Epithelial cell of proximal tubule (primary cell): Measurements from ENCODE around the gene DDHD1. TPM values are rescaled to one million over a fixed set of nuclear protein-coding genes. Genes with fewer than 3 reads are reported as not detected.

Experiments used
- DNase-seq: peaks from one replicate; pipeline ENCODE4 v3.0.0-alpha.2; 2011; ENCODE audit warnings: low read depth
- H3K4me3 ChIP-seq: 2 replicates; pipeline ENCODE4 v1.5.1; 2011; ENCODE audit warnings: low read depth, mild to moderate bottlenecking, low read length
- total RNA-seq: library from RNA; depleted of rRNA; stranded (reverse); fragments of >200 nt; gene quantifications from 2 replicates; pipeline ENCODE4 v1.2.3, GENCODE V29; 2015
- TF ChIP-seq, protein P1 (sequence below): conservative IDR thresholded peaks from 2 replicates; pipeline ENCODE4 v1.5.1; 2012; ENCODE audit warnings: low read depth, mild to moderate bottlenecking, low read length

DDHD1 gene
- total RNA-seq, 1 donor from 2014 or later, result 4.1 TPM

DNA sequence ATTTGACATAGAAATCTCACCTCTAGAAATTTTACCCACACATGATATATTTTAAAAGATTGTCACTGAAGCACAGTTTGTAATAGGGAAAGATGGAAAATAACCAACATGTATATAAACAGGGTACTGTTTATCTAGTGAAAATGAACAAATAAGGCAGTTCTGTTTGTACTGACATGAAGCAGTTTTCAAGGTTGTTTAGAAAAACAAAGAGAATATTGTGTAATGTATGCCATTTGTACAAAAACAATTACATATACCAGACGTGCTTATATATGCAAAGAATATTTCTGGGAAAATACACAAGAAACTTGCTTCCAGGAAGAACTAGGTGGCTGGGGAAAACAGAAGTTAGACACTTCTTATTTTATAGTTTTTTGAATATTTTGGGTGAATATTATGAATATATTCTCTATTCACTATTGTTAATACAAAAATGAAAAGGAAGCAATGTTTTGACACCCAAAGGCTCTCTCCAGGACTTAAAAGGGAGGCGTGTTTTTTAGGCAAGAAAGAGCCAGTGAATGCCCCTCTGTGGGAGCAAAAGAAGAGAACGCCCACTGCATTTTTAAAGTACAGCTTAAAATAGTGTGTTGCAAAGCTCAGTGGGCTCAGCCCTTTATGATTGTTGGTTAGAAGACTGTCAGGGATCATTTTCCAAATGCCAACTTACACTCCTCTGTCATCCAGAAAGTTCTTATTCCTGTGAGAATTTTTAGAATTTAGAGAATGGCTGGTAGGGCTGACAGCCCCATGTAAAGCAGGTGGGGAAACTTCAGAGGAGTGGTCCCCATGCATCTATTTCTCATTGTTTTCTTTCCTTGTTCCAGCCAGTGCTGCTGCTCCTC lies 142.7 kb downstream of the DDHD1 start:
- no peak for DNase-seq
- TF ChIP-seq, protein P1, sequence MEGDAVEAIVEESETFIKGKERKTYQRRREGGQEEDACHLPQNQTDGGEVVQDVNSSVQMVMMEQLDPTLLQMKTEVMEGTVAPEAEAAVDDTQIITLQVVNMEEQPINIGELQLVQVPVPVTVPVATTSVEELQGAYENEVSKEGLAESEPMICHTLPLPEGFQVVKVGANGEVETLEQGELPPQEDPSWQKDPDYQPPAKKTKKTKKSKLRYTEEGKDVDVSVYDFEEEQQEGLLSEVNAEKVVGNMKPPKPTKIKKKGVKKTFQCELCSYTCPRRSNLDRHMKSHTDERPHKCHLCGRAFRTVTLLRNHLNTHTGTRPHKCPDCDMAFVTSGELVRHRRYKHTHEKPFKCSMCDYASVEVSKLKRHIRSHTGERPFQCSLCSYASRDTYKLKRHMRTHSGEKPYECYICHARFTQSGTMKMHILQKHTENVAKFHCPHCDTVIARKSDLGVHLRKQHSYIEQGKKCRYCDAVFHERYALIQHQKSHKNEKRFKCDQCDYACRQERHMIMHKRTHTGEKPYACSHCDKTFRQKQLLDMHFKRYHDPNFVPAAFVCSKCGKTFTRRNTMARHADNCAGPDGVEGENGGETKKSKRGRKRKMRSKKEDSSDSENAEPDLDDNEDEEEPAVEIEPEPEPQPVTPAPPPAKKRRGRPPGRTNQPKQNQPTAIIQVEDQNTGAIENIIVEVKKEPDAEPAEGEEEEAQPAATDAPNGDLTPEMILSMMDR, result no peak
- no peak overlapping the region for H3K4me3 ChIP-seq

DNA sequence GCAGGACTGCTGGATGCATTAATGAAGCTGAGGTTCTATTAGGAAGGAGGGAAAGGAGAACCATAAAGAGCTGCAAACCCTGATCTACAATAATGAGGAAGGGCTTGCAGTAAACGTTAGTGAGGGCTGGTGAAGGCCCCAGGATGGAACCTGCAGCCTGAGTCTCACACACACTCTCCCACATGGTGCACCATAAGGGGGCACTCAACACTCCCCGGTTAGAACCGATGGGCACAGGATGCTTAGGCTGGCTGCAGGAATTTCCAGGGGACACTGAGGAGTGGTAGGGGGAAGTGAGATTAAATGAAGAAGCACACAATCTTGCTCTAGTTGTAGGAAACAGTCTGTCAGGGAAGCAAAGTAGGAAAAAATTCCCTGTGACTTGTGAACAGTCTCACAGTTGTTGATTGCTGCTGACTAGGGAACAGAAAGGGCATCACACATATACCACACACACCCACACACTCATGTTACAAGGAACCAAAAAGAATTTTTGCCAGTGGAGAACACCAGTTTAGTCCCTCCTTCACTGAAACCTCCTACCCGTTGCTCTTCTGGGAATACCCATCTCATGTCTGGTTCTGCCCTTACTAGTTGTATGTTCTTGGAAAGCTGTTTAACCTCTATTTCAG lies 146.1 kb downstream of the DDHD1 start:
- H3K4me3 ChIP-seq, result no peak overlapping the region
- TF ChIP-seq, protein P1, result no peak
- DNase-seq, result no peak

DNA sequence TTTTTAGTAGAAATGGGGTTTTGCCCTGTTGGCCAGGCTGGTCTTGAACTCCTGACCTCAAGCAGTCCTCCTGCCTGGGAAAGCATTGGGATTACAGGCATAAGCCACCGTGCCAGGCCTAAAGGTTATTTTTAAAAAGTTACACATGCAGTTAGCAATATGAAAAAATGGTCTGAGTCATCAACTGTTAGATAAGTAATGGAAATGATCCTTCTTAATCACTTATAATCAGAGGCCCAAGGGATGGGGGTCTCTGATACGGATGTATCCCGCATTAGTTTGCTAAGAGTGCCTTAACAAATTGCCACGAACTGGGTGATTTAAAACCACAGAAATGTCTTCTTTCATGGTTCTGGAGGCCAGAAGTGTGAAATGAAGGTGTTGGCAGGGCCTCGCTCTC lies 148.1 kb downstream of the DDHD1 start:
- no peak overlapping the region for H3K4me3 ChIP-seq
- TF ChIP-seq, protein P1, result no peak
- no peak for DNase-seq

DNA sequence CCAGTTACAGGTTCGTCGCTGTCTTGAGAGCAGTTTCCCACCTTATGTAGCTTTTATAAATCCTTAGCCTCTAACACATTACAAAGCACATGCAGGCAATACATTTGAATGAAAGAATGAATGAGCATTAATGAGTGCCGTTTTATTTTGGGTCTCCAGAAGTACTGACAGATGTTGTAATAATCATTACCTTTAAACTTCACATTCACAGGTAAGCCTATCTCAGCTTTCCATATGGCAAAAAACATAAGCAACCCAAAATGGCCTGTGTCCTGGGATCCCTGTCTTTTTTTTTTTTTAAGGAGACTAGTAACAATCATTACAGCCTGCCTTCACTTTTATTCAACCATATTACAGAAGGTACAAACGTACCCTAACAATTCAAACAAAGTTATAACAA lies 149.3 kb downstream of the DDHD1 start:
- TF ChIP-seq, protein P1, result no peak
- no peak overlapping the region for H3K4me3 ChIP-seq

DNA sequence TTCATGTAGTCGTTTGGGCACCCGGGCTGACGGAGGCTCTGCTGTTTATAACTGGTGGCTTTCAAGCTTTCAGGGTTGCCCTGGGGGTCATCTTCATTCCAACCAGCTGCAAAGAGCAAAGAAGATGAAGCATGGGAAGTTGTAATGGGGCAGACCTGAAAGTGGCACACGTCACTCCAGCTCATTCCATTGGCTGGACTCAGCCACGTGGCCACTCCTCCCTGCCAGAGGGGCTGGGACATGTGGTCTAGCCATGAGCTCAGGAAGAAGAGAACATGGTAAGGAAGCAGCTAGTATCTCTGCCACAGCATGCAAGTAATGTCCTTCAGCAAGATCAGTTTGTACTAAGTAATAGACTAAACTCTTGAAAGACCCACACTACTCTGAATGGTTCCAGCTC lies 150.5 kb downstream of the DDHD1 start:
- TF ChIP-seq, protein P1, result no peak
- no peak overlapping the region for H3K4me3 ChIP-seq
- DNase-seq, result no peak

More for the DNA sequence above, 149.3 kb downstream of the DDHD1 start:
- no peak for DNase-seq

DNA sequence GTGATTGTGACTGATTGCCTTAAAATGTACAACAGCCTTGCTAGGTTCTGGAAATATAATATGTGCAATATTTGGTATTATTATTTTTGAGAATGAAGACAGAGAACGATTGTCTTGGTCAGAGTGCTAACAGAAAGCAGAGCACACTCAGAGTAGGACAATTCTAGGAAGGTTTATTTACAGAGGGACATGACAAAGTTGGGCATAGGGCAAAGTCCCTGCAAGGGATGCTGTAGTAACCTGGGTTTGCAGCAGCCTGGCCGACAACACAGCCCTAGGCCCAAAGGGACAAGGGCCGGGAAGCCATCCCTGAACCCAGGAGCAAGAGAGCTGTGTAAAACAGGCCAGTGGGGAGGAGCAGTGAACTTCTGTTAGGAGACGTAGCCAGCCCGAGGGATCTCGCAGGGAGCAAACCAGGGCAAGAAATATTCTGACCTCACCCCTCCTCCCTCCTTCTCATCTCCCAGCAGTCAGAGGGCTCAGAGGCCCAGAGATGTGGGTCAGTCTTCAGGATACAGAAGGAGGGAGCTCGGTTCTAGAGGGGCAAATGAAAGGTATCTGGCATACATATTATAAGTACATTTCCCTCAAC lies 151.2 kb downstream of the DDHD1 start:
- TF ChIP-seq, protein P1, result no peak
- H3K4me3 ChIP-seq, result no peak overlapping the region
- no peak for DNase-seq
